Thyroid gland (tissue), 4 donors: Measurements from ENCODE around the gene FHOD3. TPM values are rescaled to one million over a fixed set of nuclear protein-coding genes. Genes with fewer than 3 reads are reported as not detected.

ENCODE experiments used
- DNase-seq, 2 donors: peaks; one replicate each; pipeline ENCODE4 v3.0.0-alpha.2; 2019
- H3K27ac ChIP-seq, 3 donors: fragments of 200-600 bp; sonication (generic); 1 replicate in 2 of 3; 2 replicates in 1 of 3; pipeline ENCODE4 v1.5.1; 2016 to 2019; ENCODE audit warnings: mild to moderate bottlenecking in 1 of 3, moderate library complexity in 1 of 3
- H3K27me3 ChIP-seq: fragments of 200-600 bp; sonication (generic); one replicate; pipeline ENCODE4 v1.5.1; 2019
- H3K36me3 ChIP-seq, 2 donors: fragments of 200-600 bp; sonication (generic); one replicate each; pipeline ENCODE4 v1.5.1; 2016 to 2019
- H3K4me1 ChIP-seq, 2 donors: fragments of 200-600 bp; sonication (generic); one replicate each; pipeline ENCODE4 v1.5.1; 2017 to 2019
- H3K4me3 ChIP-seq, 3 donors: fragments of 200-600 bp; sonication (generic); replicated peaks in 1 of 3; 1 replicate in 2 of 3; 2 replicates in 1 of 3; pipeline ENCODE4 v1.5.1; 2016; ENCODE audit warnings: mild to moderate bottlenecking in 1 of 3
- H3K9me3 ChIP-seq: fragments of 200-600 bp; sonication (generic); one replicate; pipeline ENCODE4 v1.5.1; 2017
- POLR2A ChIP-seq, 2 donors: fragments of 450-650 bp; IDR thresholded peaks; one replicate each; pipeline ENCODE4 v1.6.1; 2017; ENCODE audit warnings: antibody characterized with exemption in 2 of 2, mild to moderate bottlenecking in 2 of 2, moderate library complexity in 1 of 2
- WGBS, 2 donors: methylation state at CpG; one replicate each; pipeline ENCODE4 v1.1.5; 2017; 5-methylcytosine and 5-hydroxymethylcytosine counted together
- intact Hi-C: fragments of 100-400 bp; cut with DNase I; formaldehyde crosslinking; loops from one replicate; pipeline ENCODE4 v1.15.1; 2023
- total RNA-seq, 4 donors: library from RNA; depleted of rRNA; stranded (reverse); fragments of >200 nt; gene quantifications; one replicate each; pipeline ENCODE4 v1.2.3, GENCODE V29; 2016
- TF ChIP-seq, protein P1 (sequence below), 6 experiments: fragments of 200-600 bp in 3 of 6; fragments of 450-650 bp in 3 of 6; sonication (generic) in 3 of 6; IDR thresholded peaks; one replicate each; pipeline ENCODE4 v1.5.1; 2016 to 2019; ENCODE audit warnings: antibody characterized with exemption in 6 of 6, mild to moderate bottlenecking in 2 of 6, inconsistent platforms in 1 of 6, moderate library complexity in 1 of 6

FHOD3 gene
- total RNA-seq, 4 donors from 2014 or later, result 1.6 to 6.9 (median 4.8) TPM

DNA sequence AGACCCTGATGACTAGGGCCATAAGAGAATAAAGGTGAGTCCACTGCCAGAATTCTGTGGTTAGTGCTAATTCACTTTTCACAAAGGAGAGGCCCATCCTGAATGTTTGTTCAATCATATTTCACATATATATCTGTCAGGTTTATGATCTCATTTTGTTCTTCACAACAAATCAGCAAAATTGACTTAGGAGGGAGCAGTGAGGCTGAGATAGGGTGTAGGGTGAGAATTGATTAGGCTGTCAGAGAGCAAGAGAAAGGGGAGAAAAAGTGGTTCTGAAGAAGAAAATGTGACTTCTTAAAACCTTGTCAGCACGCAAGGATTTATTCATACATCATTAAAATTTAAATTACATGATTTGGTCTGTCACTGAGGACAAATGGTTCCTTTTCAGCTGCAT lies 117.7 kb downstream of the FHOD3 start:
- Histone ChIP-seq H3K4me1 (peaks cover 12 to 18% of the 10 kb centered on the region in 2 donors), H3K9me3 (no peaks in the 10 kb centered on the region), H3K27ac (no peak overlapping the region), H3K27me3 (no peaks in the 10 kb centered on the region), H3K4me3 (no peak overlapping the region), H3K36me3 (no peaks in the 10 kb centered on the region)
- 92 to 94% methylated on average over 1 of the region's 1 CpG for whole genome bisulfite sequencing, 2 donors
- TF ChIP-seq POLR2A (IDR thresholded peaks at IDR 0.05), result no peak
- TF ChIP-seq, protein P1, sequence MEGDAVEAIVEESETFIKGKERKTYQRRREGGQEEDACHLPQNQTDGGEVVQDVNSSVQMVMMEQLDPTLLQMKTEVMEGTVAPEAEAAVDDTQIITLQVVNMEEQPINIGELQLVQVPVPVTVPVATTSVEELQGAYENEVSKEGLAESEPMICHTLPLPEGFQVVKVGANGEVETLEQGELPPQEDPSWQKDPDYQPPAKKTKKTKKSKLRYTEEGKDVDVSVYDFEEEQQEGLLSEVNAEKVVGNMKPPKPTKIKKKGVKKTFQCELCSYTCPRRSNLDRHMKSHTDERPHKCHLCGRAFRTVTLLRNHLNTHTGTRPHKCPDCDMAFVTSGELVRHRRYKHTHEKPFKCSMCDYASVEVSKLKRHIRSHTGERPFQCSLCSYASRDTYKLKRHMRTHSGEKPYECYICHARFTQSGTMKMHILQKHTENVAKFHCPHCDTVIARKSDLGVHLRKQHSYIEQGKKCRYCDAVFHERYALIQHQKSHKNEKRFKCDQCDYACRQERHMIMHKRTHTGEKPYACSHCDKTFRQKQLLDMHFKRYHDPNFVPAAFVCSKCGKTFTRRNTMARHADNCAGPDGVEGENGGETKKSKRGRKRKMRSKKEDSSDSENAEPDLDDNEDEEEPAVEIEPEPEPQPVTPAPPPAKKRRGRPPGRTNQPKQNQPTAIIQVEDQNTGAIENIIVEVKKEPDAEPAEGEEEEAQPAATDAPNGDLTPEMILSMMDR (IDR thresholded peaks at IDR 0.05), result no peak
- intact Hi-C loops, result no loop called here
- no peak for DNase-seq

DNA sequence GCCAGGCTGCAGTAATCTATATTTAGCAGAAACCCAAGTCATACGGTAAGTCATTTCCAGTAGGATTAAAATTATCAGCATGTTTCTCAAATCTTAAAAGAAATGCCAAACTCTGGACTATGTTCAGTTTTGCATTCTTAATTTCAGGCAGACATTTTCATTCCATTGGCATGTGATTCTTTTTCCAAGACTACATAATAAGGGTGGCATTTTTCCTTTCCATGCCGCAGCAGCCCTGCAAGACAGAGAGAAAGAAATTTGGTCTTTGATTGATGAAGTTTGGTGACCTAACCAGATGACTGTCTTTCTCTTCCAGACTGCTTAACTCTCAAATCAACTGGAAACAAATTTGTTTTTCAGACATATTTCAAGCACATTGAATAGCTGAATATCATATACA lies 118.1 kb downstream of the FHOD3 start:
- no peaks in the 10 kb centered on the region for H3K9me3 ChIP-seq
- no peak overlapping the region for H3K4me3 ChIP-seq
- no peaks in the 10 kb centered on the region for H3K36me3 ChIP-seq
- H3K27me3 ChIP-seq, result no peaks in the 10 kb centered on the region
- peaks cover 17 to 22% of the 10 kb centered on the region in 2 donors for H3K4me1 ChIP-seq
- DNase-seq, result no peak
- intact Hi-C loops, result no loop called here
- WGBS, 2 donors, result 84 to 91% methylated on average over 2 of the region's 2 CpGs
- TF ChIP-seq, protein P1 (IDR thresholded peaks at IDR 0.05), result no peak
- TF ChIP-seq POLR2A (IDR thresholded peaks at IDR 0.05), result no peak
- no peak overlapping the region for H3K27ac ChIP-seq

DNA sequence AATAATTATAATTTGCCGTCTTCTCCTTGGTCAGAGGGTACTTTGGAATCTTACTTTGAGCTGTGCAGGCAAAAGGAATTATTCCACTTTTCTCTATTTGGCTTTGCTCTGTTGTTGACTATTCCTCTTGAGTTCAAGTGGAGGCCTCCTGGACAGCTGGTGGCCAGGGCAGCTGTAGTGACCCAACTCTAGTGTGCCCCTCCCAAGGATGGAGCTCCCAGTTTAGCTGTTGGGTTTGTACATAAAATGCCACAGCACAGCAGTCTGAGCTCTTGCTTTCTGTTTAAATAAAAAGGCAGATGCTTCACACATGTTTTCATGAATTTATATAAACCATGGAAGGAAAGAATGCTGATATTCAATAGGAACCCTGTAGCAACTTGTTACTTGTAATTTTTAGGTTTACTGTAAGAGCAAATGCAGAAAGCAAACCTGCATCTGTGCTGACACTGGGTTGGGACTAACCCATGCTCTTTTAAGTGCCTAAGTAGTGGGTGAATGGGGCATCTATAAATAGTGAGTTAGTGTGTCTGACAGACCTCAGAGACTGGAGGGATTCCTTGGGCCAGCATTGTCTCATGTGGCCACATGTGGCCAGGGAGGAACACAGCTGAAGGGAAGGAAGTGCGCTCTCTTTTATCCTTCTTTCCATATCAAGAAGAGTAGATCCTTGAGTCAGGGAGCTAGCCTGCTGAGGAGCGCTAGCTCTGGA lies 121.8 kb downstream of the FHOD3 start:
- intact Hi-C loops, result no loop called here
- H3K36me3 ChIP-seq, result no peaks in the 10 kb centered on the region
- WGBS, 2 donors, result 62 to 78% methylated on average over 3 of the region's 3 CpGs
- H3K4me3 ChIP-seq, result no peak overlapping the region
- no peaks in the 10 kb centered on the region for H3K27me3 ChIP-seq
- H3K4me1 ChIP-seq, result peaks cover 20 to 26% of the 10 kb centered on the region in 2 donors
- H3K27ac ChIP-seq, result peak overlapping the region in 2 of 3 donors; percentile 24 to 59
- no peak for TF ChIP-seq POLR2A (IDR thresholded peaks at IDR 0.05)
- TF ChIP-seq, protein P1 (IDR thresholded peaks at IDR 0.05), result no peak
- DNase-seq, result peak; percentile 71 to 74
- H3K9me3 ChIP-seq, result no peaks in the 10 kb centered on the region

DNA sequence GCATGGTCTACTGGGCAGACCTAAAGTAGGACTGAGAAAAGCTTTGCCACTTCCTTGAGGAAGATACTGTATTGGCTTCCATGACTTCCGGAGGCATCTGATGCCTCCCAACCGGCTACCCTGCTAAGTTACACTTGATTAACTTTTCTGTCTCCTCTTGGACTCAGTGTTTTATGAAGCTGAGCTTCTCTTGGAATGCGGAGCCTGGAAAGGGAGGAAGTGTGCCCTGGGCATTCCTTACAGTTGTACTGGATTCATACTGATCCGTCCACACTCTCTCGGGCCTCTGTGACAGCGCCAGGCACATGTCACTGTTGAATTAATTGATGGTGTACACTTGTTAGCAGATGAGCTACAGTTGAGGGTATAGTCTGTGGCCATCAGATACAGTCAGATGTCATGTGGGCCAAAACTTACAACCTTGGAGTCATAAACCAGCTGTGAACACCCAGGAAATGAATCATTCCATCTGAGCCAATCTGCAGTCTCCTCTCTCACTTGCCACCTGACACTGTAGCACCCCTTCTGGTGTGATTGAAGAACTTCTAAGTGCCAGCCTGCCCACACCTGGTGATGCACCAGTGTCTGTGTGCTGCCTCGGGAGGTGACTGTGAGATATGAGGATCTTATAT lies 122.5 kb downstream of the FHOD3 start:
- Histone ChIP-seq H3K36me3 (no peaks in the 10 kb centered on the region), H3K27ac (peak overlapping the region in 2 of 3 donors; percentile 24 to 59), H3K4me3 (no peak overlapping the region), H3K9me3 (no peaks in the 10 kb centered on the region), H3K4me1 (peaks cover 20 to 26% of the 10 kb centered on the region in 2 donors), H3K27me3 (no peaks in the 10 kb centered on the region)
- TF ChIP-seq, protein P1 (IDR thresholded peaks at IDR 0.05), result no peak
- no peak for TF ChIP-seq POLR2A (IDR thresholded peaks at IDR 0.05)
- no peak for DNase-seq
- intact Hi-C loops, result no loop called here
- WGBS, 2 donors, result 78 to 87% methylated on average over 7 of the region's 7 CpGs

GRCh38 chr18:36420826-36421225 lies 123.3 kb downstream of the FHOD3 start:
- intact Hi-C loops, result no loop called here
- no peak for DNase-seq
- H3K4me1 ChIP-seq, result peaks cover 20 to 26% of the 10 kb centered on the region in 2 donors
- WGBS, 2 donors, result 55 to 71% methylated on average over 1 of the region's 1 CpG
- no peak overlapping the region for H3K27ac ChIP-seq
- no peaks in the 10 kb centered on the region for H3K9me3 ChIP-seq
- no peak overlapping the region for H3K4me3 ChIP-seq
- no peaks in the 10 kb centered on the region for H3K36me3 ChIP-seq
- H3K27me3 ChIP-seq, result no peaks in the 10 kb centered on the region
- TF ChIP-seq POLR2A (IDR thresholded peaks at IDR 0.05), result no peak
- TF ChIP-seq, protein P1 (IDR thresholded peaks at IDR 0.05), result no peak
